ENCODE data around the gene CDK6.

The CDK6 gene

DNA sequence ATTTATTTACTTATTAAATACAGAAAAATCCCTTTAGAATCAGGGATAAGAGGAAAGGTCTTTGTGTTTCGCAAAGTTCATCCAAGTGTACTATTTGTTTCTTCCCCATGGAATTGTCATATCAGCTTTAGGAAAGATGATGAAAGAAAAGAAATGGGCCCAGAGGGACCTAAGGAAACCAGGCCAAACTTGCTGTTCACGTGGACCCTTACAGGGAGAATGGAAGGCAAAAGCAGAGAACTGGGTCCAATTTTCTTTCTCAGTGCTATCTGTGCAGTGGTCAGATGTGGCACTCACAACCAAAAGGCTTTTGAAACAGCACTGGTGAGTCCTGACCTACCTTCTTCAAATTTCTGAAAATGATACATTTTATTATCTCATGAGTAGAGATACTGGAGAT, 192.6 kb downstream of the CDK6 start:
- no peak for FAIRE-seq
- DNase-seq (ENCODE audit: insufficient read length): no peak
- no peak for TF ChIP-seq POLR2AphosphoS5 (IDR thresholded peaks at IDR 0.05; ENCODE audit: low read depth, low read length)
- TF ChIP-seq TAF1 (IDR thresholded peaks at IDR 0.05; ENCODE audit: borderline replicate concordance, low read depth, low read length): no peak
- no peak for TF ChIP-seq POLR2A (IDR thresholded peaks at IDR 0.05; ENCODE audit: low read depth, low read length)

DNA sequence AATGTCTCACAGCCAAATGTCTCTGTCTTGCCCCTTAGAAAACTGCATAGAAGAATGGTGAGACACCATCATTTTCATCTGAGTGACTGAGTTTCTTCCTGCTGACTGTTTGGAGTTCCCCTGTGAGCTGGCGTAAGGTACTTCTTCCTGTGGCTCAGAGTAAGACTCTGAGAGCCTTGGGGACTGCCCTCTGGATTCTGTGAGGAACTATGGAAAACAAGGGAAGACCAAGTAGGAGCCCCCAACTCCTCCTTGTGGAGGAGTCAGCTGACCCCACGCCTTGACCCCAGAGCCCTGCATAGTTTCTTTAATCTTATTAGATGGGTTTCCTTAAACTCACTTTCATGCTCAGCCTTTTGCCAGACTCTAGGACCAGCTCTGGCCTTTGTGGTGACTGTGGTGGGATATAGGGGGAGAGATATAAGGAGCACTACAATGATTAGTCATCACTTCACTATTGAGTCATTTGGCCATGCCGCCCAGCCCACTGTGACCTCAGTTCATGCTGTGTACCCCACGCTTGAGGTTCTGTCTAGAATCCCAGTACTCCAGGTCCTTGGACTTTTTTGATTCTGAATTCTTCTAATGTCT, 194.4 kb downstream of the CDK6 start:
- TF ChIP-seq POLR2AphosphoS5 (IDR thresholded peaks at IDR 0.05; ENCODE audit: low read depth, low read length) (0 out of 2 replicates have a peak, but pooled peaks have one; percentile 21), POLR2A (IDR thresholded peaks at IDR 0.05; ENCODE audit: low read depth, low read length) (peak; percentile 52; the same call in 1 of the 2 replicates), TAF1 (IDR thresholded peaks at IDR 0.05; ENCODE audit: borderline replicate concordance, low read depth, low read length) (0 out of 2 replicates have a peak, but pooled peaks have one; percentile 35)
- DNase-seq (ENCODE audit: insufficient read length): no peak
- peak; percentile 85 for FAIRE-seq

DNA sequence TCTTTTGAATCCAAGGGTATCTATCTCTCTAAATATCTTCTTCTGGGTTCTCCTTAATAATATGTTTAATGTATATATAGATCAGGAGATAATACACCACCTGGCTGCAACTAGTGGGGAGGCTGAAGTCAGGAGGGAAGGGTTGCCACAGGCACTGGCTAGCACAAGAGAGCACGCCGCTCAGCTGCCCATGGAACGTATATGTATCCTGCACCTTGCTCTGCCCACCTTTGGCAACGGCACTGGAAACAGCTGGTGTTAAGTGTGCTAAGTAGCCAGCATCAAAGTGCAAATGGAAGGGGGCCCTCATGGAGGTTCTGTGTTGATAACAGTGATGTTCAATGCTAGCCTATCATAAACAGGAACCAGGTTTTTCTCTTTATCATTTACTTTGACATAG, 196.4 kb downstream of the CDK6 start:
- TF ChIP-seq POLR2AphosphoS5 (IDR thresholded peaks at IDR 0.05; ENCODE audit: low read depth, low read length) (no peak), POLR2A (IDR thresholded peaks at IDR 0.05; ENCODE audit: low read depth, low read length) (no peak), TAF1 (IDR thresholded peaks at IDR 0.05; ENCODE audit: borderline replicate concordance, low read depth, low read length) (no peak)
- FAIRE-seq: peak; percentile 51

DNA sequence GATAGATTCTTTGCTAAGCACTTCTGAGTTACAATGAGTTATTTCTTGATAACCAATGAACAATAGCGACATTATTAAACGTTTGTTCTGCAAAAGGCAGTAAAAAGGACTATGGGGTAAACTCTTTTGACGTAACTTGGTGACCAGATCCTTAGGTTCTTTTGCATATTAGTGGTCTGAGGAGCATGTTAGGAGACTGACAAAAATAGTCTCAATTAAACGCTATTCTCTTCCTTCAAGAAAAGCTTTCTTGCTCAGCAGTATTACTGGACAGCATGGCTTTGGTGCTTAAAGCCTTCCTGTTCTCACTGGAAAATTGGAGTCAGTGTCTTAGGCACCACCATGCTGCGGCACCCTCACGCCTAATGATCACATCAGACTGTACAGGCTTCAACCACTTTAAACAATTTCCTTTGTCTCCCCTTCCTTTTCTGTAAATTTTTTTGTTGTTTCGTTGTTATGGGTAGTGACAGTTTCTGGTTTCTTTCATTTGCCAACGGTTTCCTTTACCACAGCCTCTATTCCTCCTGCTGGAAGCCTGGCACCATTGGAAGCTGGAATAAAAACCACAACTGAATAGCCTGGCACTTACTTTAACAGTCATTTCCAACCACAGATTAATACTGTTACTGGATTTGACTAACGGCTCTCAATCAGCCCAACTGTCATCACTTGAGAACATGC, 197.0 kb downstream of the CDK6 start:
- DNase-seq (ENCODE audit: insufficient read length): no peak
- TF ChIP-seq POLR2AphosphoS5 (IDR thresholded peaks at IDR 0.05; ENCODE audit: low read depth, low read length): no peak
- no peak for TF ChIP-seq POLR2A (IDR thresholded peaks at IDR 0.05; ENCODE audit: low read depth, low read length)
- TF ChIP-seq TAF1 (IDR thresholded peaks at IDR 0.05; ENCODE audit: borderline replicate concordance, low read depth, low read length): no peak
- peak; percentile 64 for FAIRE-seq

More for the DNA sequence above, 196.4 kb downstream of the CDK6 start:
- DNase-seq (ENCODE audit: insufficient read length): no peak

DNA sequence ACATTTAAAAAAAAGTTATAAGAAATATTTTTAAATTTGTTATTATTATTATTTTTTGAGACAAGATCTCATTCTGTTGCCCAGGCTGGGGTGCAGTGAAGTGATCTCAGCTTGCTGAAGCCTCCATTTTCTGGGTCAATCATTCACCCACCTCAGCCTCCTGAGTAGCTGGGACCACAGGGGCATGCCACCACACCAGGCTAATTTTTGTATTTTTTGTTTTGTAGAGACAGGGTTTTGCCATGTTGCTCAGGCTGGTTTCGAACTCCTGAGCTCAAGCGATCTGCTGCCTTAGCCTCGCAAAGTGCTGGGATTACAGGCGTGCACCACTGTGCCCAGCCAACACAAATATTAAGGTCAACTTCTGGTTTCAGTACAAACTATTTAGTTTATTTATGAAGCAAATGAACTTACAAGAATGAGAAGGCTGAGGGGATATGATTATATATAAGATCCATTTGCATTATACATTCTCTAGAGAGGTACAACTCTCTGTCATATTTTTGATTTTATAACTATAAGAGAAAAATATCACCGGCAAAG, 200.3 kb downstream of the CDK6 start:
- TF ChIP-seq POLR2AphosphoS5 (IDR thresholded peaks at IDR 0.05; ENCODE audit: low read depth, low read length) (no peak), POLR2A (IDR thresholded peaks at IDR 0.05; ENCODE audit: low read depth, low read length) (no peak), TAF1 (IDR thresholded peaks at IDR 0.05; ENCODE audit: borderline replicate concordance, low read depth, low read length) (no peak)
- no peak for FAIRE-seq
- DNase-seq (ENCODE audit: insufficient read length): no peak

DNA sequence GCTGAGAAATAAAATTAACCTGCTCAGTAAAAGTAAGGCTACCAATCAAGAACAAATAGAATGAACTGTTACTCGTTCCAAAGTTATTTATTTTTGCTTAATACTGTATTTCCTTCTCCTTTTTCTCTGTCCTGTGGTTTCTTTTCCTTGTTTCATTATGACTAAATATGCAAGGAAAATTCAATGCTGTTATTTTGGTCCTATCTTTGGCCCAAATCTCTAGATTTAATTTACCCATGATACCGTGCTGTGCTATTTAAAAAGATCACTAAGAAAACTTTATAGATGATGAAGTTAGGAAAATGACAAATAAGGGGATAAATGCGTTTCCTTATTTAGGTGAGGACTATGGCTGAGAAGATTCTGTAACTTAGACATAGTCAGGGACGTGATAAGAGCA, 200.8 kb downstream of the CDK6 start:
- FAIRE-seq: no peak
- no peak for DNase-seq (ENCODE audit: insufficient read length)
- TF ChIP-seq POLR2AphosphoS5 (IDR thresholded peaks at IDR 0.05; ENCODE audit: low read depth, low read length): no peak
- TF ChIP-seq POLR2A (IDR thresholded peaks at IDR 0.05; ENCODE audit: low read depth, low read length): no peak

DNA sequence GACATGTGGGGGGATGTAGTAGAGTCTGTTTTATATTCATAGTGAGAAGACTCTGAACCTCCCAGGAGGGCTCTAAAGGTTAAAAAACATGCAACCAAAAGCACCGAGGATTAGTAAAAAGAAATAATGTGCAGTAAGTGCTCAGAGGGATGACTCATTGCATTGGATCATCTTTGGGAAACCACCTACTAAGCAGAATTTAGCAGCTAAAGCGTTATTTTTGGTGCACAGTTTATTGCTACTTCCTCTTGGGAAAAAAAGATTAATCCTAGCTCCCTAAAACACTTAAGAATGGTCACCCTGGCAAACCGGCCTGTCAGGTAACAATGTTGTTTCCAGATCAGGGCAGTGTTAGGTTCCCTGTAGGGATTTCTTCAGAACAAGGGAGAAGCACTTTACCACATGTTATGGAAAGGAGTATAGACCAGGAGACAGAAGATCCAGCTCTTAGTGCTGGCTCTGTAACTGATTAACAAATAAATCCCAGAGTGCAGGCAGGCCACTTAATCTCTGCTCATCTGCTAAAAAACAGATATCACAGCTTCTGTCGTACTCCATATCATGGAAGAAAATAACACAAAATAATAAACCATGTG, 201.4 kb downstream of the CDK6 start:
- TF ChIP-seq POLR2A (IDR thresholded peaks at IDR 0.05; ENCODE audit: low read depth, low read length) (no peak), TAF1 (IDR thresholded peaks at IDR 0.05; ENCODE audit: borderline replicate concordance, low read depth, low read length) (no peak), POLR2AphosphoS5 (IDR thresholded peaks at IDR 0.05; ENCODE audit: low read depth, low read length) (no peak; the same call in 1 of the 2 replicates)
- DNase-seq (ENCODE audit: insufficient read length) (no peak), FAIRE-seq (peak; percentile 91)

DNA sequence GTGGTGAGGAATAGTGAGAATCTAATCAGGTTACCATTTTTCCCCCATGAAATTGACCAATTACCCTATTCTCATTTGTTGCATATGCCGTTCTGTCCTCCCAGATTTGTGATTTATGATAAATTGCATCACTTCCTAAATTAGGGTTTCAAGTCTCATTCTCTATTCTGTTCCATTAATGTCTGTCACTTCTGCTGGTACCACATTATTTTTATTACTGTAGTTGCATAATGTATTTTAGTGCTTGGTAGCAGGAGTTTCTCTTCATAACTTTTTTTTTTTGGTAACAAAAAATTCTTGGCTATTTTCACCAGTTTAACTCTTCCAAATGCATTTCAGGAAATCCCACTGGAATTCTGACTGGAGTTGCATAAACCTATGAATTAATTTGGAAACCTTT, 202.2 kb downstream of the CDK6 start:
- no peak for DNase-seq (ENCODE audit: insufficient read length)
- FAIRE-seq: no peak
- no peak for TF ChIP-seq TAF1 (IDR thresholded peaks at IDR 0.05; ENCODE audit: borderline replicate concordance, low read depth, low read length)
- TF ChIP-seq POLR2AphosphoS5 (IDR thresholded peaks at IDR 0.05; ENCODE audit: low read depth, low read length): no peak
- TF ChIP-seq POLR2A (IDR thresholded peaks at IDR 0.05; ENCODE audit: low read depth, low read length): no peak

DNA sequence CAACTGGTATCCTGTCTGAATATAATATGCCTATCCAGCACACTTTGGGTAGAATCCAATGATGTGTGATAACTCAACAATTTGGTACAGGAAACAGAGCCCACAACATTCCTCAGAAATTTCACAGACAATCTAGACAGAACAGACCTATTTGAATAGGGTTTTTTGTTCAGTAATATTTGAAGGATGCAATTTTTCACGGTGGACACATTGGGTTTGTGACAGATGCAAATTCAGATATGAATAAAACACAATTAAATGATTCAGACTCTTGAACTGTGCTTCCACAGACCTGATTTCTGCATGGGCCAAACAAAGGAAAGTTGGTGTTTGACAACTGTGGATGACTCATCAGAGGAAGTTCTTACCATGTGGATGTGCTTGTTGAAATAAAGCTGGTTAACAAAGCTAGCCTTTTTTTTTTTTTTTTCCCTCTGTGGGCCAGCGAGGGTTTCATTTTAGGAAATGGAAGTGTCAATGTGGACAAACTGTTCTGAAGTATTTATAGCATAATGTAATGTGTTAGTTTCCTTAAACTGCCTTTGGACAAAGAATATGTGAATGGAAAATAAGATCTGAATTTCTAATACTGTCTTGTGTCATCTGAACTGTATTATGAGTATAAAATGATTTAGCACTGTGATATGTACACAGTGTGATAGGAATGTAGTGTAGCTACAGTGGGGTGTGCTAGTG, 203.0 kb downstream of the CDK6 start:
- FAIRE-seq (peak; percentile 87), DNase-seq (ENCODE audit: insufficient read length) (no peak)

DNA sequence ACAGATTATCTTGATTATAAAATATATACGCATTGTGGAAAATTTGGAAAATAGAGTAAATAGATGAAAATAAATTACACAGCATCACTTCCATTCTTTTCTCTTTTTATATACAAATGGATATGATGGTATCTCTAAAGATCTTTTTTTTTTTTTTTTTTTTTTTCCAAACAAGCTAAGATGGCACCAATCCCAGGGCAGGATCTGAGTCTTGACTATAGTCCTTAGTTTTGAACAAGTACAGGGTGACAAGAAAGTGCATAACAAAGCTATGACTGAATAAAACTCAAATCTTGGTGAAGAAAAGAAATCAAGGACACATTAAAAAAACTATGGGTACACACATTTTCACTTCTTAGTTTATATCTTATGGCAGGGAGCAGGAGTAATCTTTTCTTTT, 203.6 kb downstream of the CDK6 start:
- DNase-seq (ENCODE audit: insufficient read length): no peak
- TF ChIP-seq TAF1 (IDR thresholded peaks at IDR 0.05; ENCODE audit: borderline replicate concordance, low read depth, low read length): no peak
- no peak for TF ChIP-seq POLR2A (IDR thresholded peaks at IDR 0.05; ENCODE audit: low read depth, low read length)
- no peak for TF ChIP-seq POLR2AphosphoS5 (IDR thresholded peaks at IDR 0.05; ENCODE audit: low read depth, low read length)
- no peak for FAIRE-seq

More for the DNA sequence above, 203.0 kb downstream of the CDK6 start:
- TF ChIP-seq POLR2AphosphoS5 (IDR thresholded peaks at IDR 0.05; ENCODE audit: low read depth, low read length): no peak
- TF ChIP-seq TAF1 (IDR thresholded peaks at IDR 0.05; ENCODE audit: borderline replicate concordance, low read depth, low read length): no peak

DNA sequence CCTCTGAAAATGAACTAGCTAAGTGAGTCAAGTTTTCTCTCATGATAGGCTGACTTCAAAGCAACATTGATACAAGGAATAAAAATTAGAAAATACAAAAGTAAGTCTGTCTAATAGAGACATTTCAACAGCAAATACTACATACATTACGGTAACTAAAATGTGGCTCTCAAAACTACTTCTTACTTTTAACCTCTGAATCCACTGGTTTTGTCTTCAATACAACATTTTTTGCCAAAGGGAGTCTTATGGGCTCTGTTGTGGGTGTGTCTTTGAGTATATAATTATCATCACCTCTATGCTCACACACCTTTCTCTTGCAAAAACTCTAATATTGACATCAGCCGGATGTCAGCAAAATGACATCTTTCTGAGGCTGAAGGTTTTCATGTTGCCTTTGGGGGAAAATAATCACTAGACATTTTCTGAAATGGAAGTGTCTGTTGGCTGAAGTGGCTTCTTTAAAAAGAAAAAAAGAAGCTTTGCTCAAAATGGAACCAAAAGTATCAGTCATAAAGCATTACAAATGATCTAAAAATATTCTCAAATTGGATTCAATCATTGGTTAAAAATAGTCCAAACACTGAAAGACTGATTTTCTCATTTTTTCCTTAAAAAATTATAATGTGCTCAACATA, 204.4 kb downstream of the CDK6 start:
- no peak for DNase-seq (ENCODE audit: insufficient read length)
- FAIRE-seq: no peak
- TF ChIP-seq TAF1 (IDR thresholded peaks at IDR 0.05; ENCODE audit: borderline replicate concordance, low read depth, low read length) (no peak), POLR2A (IDR thresholded peaks at IDR 0.05; ENCODE audit: low read depth, low read length) (no peak), POLR2AphosphoS5 (IDR thresholded peaks at IDR 0.05; ENCODE audit: low read depth, low read length) (no peak)
